ENCODE results near the gene PIK3IP1. TPM values are rescaled to one million over a fixed set of nuclear protein-coding genes. Genes with fewer than 3 reads are reported as not detected.
A peak's percentile ranks its signal among the peaks of the same experiment; 100 is the strongest.
"Not testable (repeated sequence)": the region's sequence is repeated elsewhere in the genome, so short reads cannot be mapped to it uniquely, and the experiment has no call there.

The PIK3IP1 gene
- total RNA-seq, 4 donors from 2014 or later: 39.8 to 88.4 (median 48.1) TPM

DNA sequence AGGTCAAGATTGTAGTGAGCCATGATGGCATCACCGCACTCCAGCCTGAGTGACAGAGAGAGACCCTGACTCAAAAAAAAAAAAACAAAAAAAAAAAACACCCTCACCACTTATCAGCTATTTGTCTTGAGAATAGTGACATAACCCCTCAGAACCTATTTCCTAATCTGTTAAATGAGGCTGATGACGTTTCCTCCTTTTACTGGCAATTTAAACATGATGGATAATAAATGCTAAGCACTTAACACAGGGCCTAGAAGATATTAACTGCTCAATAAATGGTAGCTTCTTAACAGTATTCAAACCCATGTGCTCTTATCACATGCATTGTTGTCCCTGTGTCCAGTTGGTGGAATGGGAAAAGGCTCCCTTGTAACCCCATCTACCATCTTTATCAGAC is 45.6 kb downstream of the PIK3IP1 start:
- Histone ChIP-seq H3K27ac (peak overlapping the region in 1 of 3 donors; percentile 74), H3K9me3 (no peaks in the 10 kb centered on the region), H3K27me3 (no peaks in the 10 kb centered on the region), H3K4me3 (replicated peaks in 1 of 3) (no peak overlapping the region), H3K36me3 (no peaks in the 10 kb centered on the region), H3K4me1 (peaks cover 41 to 60% of the 10 kb centered on the region in 2 donors)
- TF ChIP-seq POLR2A (IDR thresholded peaks at IDR 0.05): no peak
- TF ChIP-seq, protein P1, sequence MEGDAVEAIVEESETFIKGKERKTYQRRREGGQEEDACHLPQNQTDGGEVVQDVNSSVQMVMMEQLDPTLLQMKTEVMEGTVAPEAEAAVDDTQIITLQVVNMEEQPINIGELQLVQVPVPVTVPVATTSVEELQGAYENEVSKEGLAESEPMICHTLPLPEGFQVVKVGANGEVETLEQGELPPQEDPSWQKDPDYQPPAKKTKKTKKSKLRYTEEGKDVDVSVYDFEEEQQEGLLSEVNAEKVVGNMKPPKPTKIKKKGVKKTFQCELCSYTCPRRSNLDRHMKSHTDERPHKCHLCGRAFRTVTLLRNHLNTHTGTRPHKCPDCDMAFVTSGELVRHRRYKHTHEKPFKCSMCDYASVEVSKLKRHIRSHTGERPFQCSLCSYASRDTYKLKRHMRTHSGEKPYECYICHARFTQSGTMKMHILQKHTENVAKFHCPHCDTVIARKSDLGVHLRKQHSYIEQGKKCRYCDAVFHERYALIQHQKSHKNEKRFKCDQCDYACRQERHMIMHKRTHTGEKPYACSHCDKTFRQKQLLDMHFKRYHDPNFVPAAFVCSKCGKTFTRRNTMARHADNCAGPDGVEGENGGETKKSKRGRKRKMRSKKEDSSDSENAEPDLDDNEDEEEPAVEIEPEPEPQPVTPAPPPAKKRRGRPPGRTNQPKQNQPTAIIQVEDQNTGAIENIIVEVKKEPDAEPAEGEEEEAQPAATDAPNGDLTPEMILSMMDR (IDR thresholded peaks at IDR 0.05): no peak
- DNase-seq: no peak
- WGBS, 2 donors: 83 to 91% methylated on average over 2 of the region's 2 CpGs
- intact Hi-C loops (cut with DNase I): no loop called here

DNA sequence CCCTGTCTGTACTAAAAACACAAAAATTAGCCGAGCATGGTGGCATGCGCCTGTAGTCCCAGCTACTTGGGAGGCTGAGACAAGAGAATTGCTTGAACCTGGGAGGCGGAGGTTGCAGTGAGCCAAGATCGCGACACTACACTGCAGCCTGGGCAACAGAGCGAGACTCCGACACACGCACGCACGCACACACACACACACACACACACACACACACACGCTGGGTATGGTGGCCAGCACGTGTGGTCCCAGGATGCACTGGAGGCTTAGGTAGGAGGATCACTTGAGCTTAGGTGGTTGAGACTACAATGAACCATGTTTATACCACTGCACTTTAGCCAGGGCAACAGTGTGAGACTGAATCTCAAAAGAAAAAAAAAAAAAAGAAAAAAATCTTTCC is 46.3 kb downstream of the PIK3IP1 start:
- intact Hi-C loops (cut with DNase I); H3K36me3 ChIP-seq: not testable (repeated sequence)
- 86 to 95% methylated on average over 12 of the region's 12 CpGs for WGBS, 2 donors

GRCh38 chr22:31244943-31245451 is 47.3 kb downstream of the PIK3IP1 start:
- Histone ChIP-seq H3K27ac (no peak overlapping the region), H3K27me3 (no peaks in the 10 kb centered on the region), H3K9me3 (no peaks in the 10 kb centered on the region), H3K4me1 (peaks cover 25 to 52% of the 10 kb centered on the region in 2 donors), H3K4me3 (replicated peaks in 1 of 3) (no peak overlapping the region), H3K36me3 (no peaks in the 10 kb centered on the region)
- WGBS, 2 donors: 90 to 91% methylated on average over 7 of the region's 7 CpGs
- no peak for DNase-seq
- no peak for TF ChIP-seq POLR2A (IDR thresholded peaks at IDR 0.05)
- TF ChIP-seq, protein P1 (IDR thresholded peaks at IDR 0.05): no peak
- intact Hi-C loops (cut with DNase I): no loop called here

More for the DNA sequence above, 46.3 kb downstream of the PIK3IP1 start:
- peak overlapping the region in 1 of 3 donors; percentile 26 for H3K27ac ChIP-seq
- H3K4me1 ChIP-seq: peaks cover 35 to 60% of the 10 kb centered on the region in 2 donors
- not testable (repeated sequence) for H3K9me3 ChIP-seq; H3K27me3 ChIP-seq; DNase-seq; H3K4me3 ChIP-seq (replicated peaks in 1 of 3)

- Histone ChIP-seq H3K4me1 (peaks cover 18 to 47% of the 10 kb centered on the region in 2 donors), H3K9me3 (no peaks in the 10 kb centered on the region), H3K36me3 (no peaks in the 10 kb centered on the region), H3K4me3 (replicated peaks in 1 of 3) (no peak overlapping the region), H3K27me3 (no peaks in the 10 kb centered on the region), H3K27ac (peak overlapping the region in 2 of 3 donors; percentile 25 to 59)
- WGBS, 2 donors: 61 to 62% methylated on average over 9 of the region's 9 CpGs
- DNase-seq: peak; percentile 43 to 45
- intact Hi-C loops (cut with DNase I): no loop called here
- TF ChIP-seq, protein P1 (IDR thresholded peaks at IDR 0.05): no peak
- TF ChIP-seq POLR2A (IDR thresholded peaks at IDR 0.05): no peak
These were observed 48.0 kb downstream of the PIK3IP1 start for GRCh38 chr22:31244046-31244942.

- no peak overlapping the region for H3K4me3 ChIP-seq (replicated peaks in 1 of 3)
- WGBS, 2 donors: 90 to 94% methylated on average over 4 to 5 of the region's 5 CpGs
- peaks cover 10 to 43% of the 10 kb centered on the region in 2 donors for H3K4me1 ChIP-seq
- H3K36me3 ChIP-seq: no peaks in the 10 kb centered on the region
- H3K9me3 ChIP-seq: no peaks in the 10 kb centered on the region
- no peak for TF ChIP-seq POLR2A (IDR thresholded peaks at IDR 0.05)
- H3K27me3 ChIP-seq: no peaks in the 10 kb centered on the region
- peak overlapping the region in 2 of 3 donors; percentile 25 to 59 for H3K27ac ChIP-seq
- DNase-seq: no peak
- intact Hi-C loops (cut with DNase I): no loop called here
These were observed 48.8 kb downstream of the PIK3IP1 start for GRCh38 chr22:31243339-31244045.
